ENCODE results near the gene UST. TPM values are rescaled to one million over a fixed set of nuclear protein-coding genes. Genes with fewer than 3 reads are reported as not detected.
"Not testable (repeated sequence)": the region's sequence is repeated elsewhere in the genome, so short reads cannot be mapped to it uniquely, and the experiment has no call there.

Gene UST
- total RNA-seq, 2 donors from 2014 or later: 3.8 to 7.3 TPM

DNA sequence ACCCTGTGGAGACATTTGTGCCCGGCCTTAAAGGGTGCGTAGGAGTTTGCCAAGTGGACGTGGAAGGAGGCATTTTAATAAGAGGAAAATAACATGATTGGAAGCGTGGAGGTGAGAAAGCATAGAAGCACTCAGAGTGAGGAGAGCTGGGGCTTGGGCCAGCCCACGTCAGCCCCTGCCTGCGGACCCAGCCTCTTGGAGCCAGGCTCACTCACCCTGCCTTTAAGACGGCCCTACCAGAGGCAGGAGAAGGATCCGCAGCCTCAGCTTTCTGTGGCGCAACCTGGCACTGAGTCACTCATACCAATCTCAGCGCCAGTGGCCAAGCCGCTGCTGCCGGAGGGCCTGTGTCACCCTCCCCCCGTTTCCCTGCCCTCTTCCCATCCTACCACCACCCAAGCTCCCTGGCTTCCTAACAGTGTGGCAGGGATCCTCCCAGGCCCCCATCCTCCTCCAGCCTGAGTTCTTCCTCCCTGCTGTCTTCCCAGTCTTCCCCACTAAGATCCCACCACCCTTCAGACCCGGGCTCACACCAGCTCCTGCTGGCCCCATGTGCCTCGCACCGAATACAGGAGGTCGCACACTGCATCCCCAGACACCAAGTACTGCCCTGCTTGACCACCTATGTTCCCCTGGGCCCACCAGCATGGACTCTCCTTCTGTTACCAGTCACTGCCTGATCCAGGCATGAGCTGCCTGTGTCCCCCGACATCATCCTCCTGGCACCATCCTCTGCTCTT lies 285.2 kb downstream of the UST start:
- peaks cover 2% of the 10 kb centered on the region for H3K36me3 Mint-ChIP-seq (ENCODE audit: low read depth)
- H3K4me1 Mint-ChIP-seq: peaks cover 48% of the 10 kb centered on the region
- H3K27me3 Mint-ChIP-seq: no peaks in the 10 kb centered on the region
- H3K4me3 Mint-ChIP-seq: peak overlapping the region; percentile 91
- no peaks in the 10 kb centered on the region for H3K9me3 ChIP-seq (ENCODE audit: control insufficient read depth, low read length, poor library complexity, severe bottlenecking)
- peak; percentile 54 for ATAC-seq
- peak in 1 of 3 donors; percentile 34 for DNase-seq
- peak overlapping the region; percentile 98 for H3K27ac Mint-ChIP-seq

DNA sequence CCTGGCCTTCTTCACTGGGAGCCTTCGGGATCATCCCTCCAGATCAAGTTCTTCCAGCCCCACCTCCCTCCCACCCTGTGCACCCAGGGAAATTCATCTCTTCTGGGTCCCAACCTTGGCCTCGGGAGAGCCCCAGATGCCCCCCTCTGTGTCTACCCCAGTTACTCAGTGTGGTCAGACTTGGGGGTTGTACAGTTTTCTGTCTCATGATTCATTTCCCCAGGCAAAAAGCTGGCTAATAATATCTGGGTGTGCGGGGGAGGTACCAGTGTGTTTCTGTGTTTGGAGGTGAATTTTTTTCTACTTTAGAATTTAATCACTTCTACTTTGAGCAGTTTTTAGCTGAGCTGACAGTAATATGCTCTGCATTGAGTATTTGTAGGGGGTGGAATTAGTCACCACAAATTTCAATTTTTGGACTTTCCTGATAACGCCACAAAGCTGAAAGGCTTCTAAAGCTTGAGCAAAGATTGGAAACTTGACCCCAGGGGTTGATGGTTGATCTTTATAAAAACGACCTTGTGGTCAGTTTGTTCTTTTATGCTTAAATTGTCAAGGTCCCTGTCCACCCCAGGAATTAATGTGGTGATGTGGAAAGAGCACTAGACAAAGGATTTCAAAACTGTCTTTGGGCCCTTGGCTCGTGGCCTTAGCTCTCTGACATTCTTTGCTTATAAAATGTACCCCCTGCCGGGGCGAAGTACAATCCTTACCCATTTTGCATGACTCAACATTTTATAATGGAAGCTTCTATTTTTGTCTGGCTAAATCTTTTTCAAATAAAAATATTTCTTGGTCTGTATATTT lies 286.0 kb downstream of the UST start:
- Mint-ChIP-seq H3K4me1 (peaks cover 48% of the 10 kb centered on the region), H3K36me3 (ENCODE audit: low read depth) (peaks cover 2% of the 10 kb centered on the region)

DNA sequence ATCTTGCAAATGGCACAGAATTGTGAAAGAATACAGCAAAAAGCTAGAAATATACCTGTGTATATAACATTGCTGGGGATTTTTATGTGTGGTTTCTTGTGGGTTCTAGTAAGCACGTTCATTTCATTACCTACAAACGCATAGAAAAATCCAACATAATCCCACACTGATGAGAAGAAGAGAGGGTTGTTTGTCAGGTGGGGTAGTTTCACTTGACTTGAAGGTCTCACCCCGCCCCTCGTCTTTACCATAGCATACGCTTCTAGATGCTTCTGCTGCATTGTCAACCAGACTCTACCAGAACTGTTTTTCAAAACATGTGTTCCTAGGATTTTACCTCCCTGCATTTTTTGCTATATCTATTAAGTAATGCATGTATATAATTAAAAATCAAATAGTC lies 286.6 kb downstream of the UST start:
- Mint-ChIP-seq H3K27me3 (no peaks in the 10 kb centered on the region), H3K4me3 (no peak overlapping the region), H3K36me3 (ENCODE audit: low read depth) (peaks cover 2% of the 10 kb centered on the region), H3K4me1 (peaks cover 48% of the 10 kb centered on the region), H3K27ac (peak overlapping the region; percentile 98)
- no peaks in the 10 kb centered on the region for H3K9me3 ChIP-seq (ENCODE audit: control insufficient read depth, low read length, poor library complexity, severe bottlenecking)
- DNase-seq: no peak
- ATAC-seq: peak; percentile 7

More for the DNA sequence above, 286.0 kb downstream of the UST start:
- ATAC-seq (peak; percentile 59), DNase-seq (peak in 1 of 3 donors; percentile 36)
- no peaks in the 10 kb centered on the region for H3K27me3 Mint-ChIP-seq
- peak overlapping the region; percentile 91 for H3K4me3 Mint-ChIP-seq
- no peaks in the 10 kb centered on the region for H3K9me3 ChIP-seq (ENCODE audit: control insufficient read depth, low read length, poor library complexity, severe bottlenecking)
- H3K27ac Mint-ChIP-seq: peak overlapping the region; percentile 98

GRCh38 chr6:149035766-149036165 lies 288.9 kb downstream of the UST start:
- H3K36me3 Mint-ChIP-seq (ENCODE audit: low read depth): peaks cover 2% of the 10 kb centered on the region

DNA sequence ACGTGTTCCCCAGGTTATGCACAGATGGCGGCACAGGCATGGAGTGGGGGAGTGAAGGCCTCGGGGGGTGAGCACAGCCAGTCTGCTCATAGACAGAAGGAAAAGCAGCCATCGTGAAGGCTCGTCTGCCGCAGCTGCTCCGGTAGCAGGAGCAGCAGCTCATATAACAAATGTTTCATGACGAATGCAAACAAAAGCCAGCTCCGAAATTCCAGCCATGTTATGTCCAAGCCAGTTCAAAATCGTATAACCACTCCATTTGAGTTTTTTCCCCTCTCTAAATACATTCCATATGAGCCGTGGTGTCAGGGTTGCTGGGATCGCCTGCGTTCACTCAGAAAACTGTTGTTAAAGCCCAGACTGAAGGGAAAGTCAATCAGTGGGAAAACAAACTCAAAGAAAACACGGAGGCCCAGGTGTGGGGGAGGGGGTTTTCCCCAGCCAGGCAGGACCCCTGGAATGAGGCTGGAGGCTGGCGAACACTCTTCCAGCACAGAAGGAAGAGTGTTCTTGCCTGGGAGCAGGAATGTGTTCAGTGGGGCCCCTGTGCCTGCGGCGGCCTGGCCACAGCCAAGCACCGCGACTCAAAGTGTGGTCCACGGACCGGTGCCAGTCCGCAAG lies 290.3 kb downstream of the UST start:
- H3K9me3 ChIP-seq (ENCODE audit: control insufficient read depth, low read length, poor library complexity, severe bottlenecking): no peaks in the 10 kb centered on the region
- DNase-seq: no peak
- H3K27me3 Mint-ChIP-seq: no peaks in the 10 kb centered on the region
- H3K36me3 Mint-ChIP-seq (ENCODE audit: low read depth): peaks cover 2% of the 10 kb centered on the region
- H3K4me1 Mint-ChIP-seq: peaks cover 34% of the 10 kb centered on the region
- H3K27ac Mint-ChIP-seq: no peak overlapping the region
- no peak overlapping the region for H3K4me3 Mint-ChIP-seq
- ATAC-seq: no peak

More at GRCh38 chr6:149035766-149036165, 288.9 kb downstream of the UST start:
- no peak for DNase-seq
- Mint-ChIP-seq H3K27me3 (no peaks in the 10 kb centered on the region), H3K4me3 (no peak overlapping the region), H3K4me1 (peaks cover 42% of the 10 kb centered on the region), H3K27ac (no peak overlapping the region)
- H3K9me3 ChIP-seq (ENCODE audit: control insufficient read depth, low read length, poor library complexity, severe bottlenecking): no peaks in the 10 kb centered on the region
- ATAC-seq: no peak

DNA sequence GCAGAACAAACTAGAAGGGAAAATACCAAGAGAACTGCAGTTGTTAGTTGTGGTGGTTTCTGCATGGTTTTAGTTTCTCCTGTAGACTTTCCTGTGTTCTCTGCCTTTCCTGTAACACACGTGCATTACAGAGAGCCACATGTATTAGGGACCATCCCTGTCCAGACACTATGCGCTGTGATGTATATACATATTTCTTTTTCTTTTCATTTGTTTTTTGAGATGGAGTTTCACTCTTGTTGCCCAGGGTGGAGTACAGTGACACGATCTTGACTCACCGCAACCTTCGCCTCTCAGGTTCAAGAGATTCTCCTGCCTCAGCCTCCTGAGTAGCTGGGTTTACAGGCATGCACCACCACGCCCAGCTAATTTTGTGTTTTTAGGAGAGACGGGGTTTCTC lies 292.2 kb downstream of the UST start:
- not testable (repeated sequence) for H3K4me3 Mint-ChIP-seq; H3K27ac Mint-ChIP-seq; ATAC-seq; H3K36me3 Mint-ChIP-seq (ENCODE audit: low read depth); DNase-seq; H3K9me3 ChIP-seq (ENCODE audit: control insufficient read depth, low read length, poor library complexity, severe bottlenecking); H3K27me3 Mint-ChIP-seq
- peaks cover 27% of the 10 kb centered on the region for H3K4me1 Mint-ChIP-seq

DNA sequence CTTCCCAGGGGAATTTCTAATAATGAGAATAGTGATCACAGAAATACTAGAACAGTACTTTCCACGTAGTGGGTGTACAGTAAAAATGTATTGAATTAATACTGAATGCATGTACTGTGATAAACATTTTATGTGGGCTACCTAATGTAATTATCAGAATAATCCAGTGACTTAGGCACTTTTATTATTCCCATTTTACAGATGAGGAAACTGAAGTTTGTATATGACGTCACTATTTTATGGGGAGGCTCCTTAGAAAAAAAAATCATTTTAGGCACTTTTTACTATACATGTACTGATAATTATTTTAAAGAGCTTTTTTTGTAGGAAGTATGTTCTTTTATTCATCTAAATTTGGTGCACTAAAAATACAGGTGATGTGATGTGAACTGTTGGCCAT lies 295.1 kb downstream of the UST start:
- no peak for ATAC-seq
- H3K4me3 Mint-ChIP-seq: no peak overlapping the region

DNA sequence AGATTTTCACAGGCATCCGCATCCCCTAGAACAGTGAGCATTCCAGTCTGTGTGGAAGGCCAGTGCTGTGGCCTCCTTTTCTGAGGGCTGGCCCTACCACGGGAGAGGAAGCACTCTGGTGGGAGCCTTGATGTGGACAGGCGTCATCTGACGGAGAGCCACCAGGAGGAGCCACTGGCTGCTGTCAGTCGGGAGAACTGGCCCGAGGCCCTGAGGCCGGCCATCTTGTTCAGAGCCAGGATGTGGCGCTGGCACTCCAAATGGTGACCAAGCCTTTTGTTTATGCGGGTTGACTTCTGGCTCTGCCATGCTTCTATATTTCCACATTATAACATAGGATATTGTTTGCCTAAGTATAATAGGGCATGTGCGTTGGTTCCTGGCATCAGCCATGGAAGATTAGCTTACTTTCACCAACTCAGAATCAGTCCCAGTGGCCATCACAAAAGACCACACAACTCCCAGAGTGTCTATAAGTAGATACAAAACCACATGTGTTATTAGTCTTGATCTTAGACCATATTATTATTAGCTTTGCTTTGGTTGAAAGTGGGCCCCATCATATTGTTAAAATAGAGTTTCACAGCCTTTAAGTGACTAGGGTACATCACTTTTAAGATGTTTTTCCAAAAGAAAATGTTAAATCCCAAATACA lies 296.8 kb downstream of the UST start:
- ATAC-seq (peak; percentile 26), DNase-seq (no peak)
- Mint-ChIP-seq H3K27me3 (no peaks in the 10 kb centered on the region), H3K27ac (peak overlapping the region; percentile 76), H3K36me3 (ENCODE audit: low read depth) (no peaks in the 10 kb centered on the region), H3K4me3 (no peak overlapping the region), H3K4me1 (peaks cover 47% of the 10 kb centered on the region)
- no peaks in the 10 kb centered on the region for H3K9me3 ChIP-seq (ENCODE audit: control insufficient read depth, low read length, poor library complexity, severe bottlenecking)

More for the DNA sequence above, 295.1 kb downstream of the UST start:
- H3K4me1 Mint-ChIP-seq: peaks cover 43% of the 10 kb centered on the region
- H3K36me3 Mint-ChIP-seq (ENCODE audit: low read depth): peaks cover under 1% of the 10 kb centered on the region
- no peak for DNase-seq
- H3K27me3 Mint-ChIP-seq: no peaks in the 10 kb centered on the region
- H3K27ac Mint-ChIP-seq: no peak overlapping the region
- H3K9me3 ChIP-seq (ENCODE audit: control insufficient read depth, low read length, poor library complexity, severe bottlenecking): no peaks in the 10 kb centered on the region

GRCh38 chr6:149044528-149044927 lies 297.7 kb downstream of the UST start:
- Mint-ChIP-seq H3K36me3 (ENCODE audit: low read depth) (no peaks in the 10 kb centered on the region), H3K4me1 (peaks cover 44% of the 10 kb centered on the region), H3K27ac (no peak overlapping the region), H3K27me3 (no peaks in the 10 kb centered on the region), H3K4me3 (no peak overlapping the region)
- DNase-seq: no peak
- H3K9me3 ChIP-seq (ENCODE audit: control insufficient read depth, low read length, poor library complexity, severe bottlenecking): no peaks in the 10 kb centered on the region
- ATAC-seq: no peak

DNA sequence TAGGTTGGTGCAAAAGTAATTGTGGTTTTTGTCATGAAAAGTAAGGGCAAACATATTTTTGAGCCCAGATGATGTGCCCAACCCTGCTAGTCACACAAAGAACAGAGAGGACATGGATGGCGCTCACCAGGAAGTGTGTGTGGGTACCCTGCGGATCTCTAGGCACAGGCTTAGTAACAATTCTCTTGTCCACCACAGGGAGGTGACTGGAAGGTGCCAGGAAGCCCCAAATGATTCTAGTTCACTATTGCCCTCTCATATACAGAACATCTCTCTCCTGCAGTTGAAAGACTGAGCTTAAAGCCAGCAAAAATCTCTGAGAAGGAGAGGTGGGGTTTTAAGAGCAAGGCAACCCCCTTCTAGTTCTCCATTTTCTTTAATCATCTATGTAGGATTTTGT lies 298.6 kb downstream of the UST start:
- H3K27me3 Mint-ChIP-seq: no peaks in the 10 kb centered on the region
- DNase-seq (no peak), ATAC-seq (peak; percentile 88)
- peak overlapping the region; percentile 61 for H3K4me3 Mint-ChIP-seq
- no peaks in the 10 kb centered on the region for H3K36me3 Mint-ChIP-seq (ENCODE audit: low read depth)
- H3K27ac Mint-ChIP-seq: no peak overlapping the region
- peaks cover 44% of the 10 kb centered on the region for H3K4me1 Mint-ChIP-seq
- H3K9me3 ChIP-seq (ENCODE audit: control insufficient read depth, low read length, poor library complexity, severe bottlenecking): no peaks in the 10 kb centered on the region

DNA sequence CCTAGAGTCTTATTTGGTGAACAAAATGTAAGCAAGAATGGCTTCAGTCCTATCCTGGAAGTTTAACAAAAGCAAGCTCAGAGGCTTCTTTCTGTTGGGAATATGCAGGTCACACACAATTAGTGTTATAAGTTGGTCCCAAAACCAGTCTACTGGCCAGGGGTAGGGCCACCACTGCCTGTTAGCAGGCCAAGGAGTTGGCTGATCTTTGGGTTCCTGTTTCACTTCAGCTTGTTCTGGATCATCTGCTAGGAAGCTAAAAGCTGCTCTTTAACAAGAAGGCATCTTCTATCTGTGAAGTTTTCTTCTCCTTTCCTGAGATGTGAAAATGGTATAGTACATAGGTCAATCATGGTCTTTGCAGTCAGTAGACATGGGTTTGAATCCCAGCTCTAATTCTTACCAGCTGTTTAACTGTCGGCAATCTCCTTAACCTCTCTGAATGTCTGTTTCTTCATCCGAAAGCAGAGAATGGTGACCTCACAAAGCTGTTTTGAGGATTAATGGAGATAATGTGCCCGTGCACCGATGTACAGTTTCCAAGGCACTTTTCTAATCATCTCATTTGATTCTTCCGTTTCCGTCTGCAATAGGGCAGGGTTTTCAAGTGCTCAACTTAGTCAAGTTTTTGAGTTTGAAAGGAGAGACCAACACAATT lies 299.5 kb downstream of the UST start:
- Mint-ChIP-seq H3K4me3 (peak overlapping the region; percentile 78), H3K27ac (peak overlapping the region; percentile 66), H3K4me1 (peaks cover 44% of the 10 kb centered on the region), H3K36me3 (ENCODE audit: low read depth) (no peaks in the 10 kb centered on the region), H3K27me3 (no peaks in the 10 kb centered on the region)
- H3K9me3 ChIP-seq (ENCODE audit: control insufficient read depth, low read length, poor library complexity, severe bottlenecking): no peaks in the 10 kb centered on the region
- ATAC-seq (no peak), DNase-seq (no peak)

DNA sequence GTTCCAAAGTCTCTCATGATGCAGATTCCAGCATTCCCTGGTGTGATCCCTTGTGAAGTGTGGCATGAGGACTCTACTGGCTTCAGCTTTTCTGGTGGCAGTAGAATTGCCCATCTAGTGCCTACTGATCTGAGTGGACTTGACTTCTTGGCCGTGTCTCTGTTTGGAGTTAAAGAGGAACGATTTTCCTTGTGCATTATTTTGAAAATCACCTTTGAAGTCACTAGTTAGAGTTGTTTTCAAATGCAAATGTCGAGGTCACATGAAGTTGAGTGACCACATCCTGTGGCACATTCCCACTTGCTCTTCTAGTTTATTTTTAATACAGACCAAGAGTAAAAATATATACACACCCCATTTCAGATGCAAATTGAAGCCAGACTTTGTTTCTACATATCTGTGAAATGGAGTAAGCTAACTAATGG lies 300.0 kb downstream of the UST start:
- no peaks in the 10 kb centered on the region for H3K9me3 ChIP-seq (ENCODE audit: control insufficient read depth, low read length, poor library complexity, severe bottlenecking)
- DNase-seq (no peak), ATAC-seq (no peak)
- H3K36me3 Mint-ChIP-seq (ENCODE audit: low read depth): no peaks in the 10 kb centered on the region
- peak overlapping the region; percentile 78 for H3K4me3 Mint-ChIP-seq
- no peaks in the 10 kb centered on the region for H3K27me3 Mint-ChIP-seq
- H3K27ac Mint-ChIP-seq: peak overlapping the region; percentile 66
- H3K4me1 Mint-ChIP-seq: peaks cover 40% of the 10 kb centered on the region

Measured in T-helper 17 cell (primary cell).